Lung (tissue), 12 donors: Measurements from ENCODE around the gene ADRA2B. TPM values are rescaled to one million over a fixed set of nuclear protein-coding genes. Genes with fewer than 3 reads are reported as not detected.
A peak's percentile ranks its signal among the peaks of the same experiment; 100 is the strongest.

Experiments used
- ATAC-seq: fragments of 200-7000 bp; cut with Tn5 transposase; one replicate; pipeline ENCODE4 v1.9.1; 2020; ENCODE audit warnings: moderate number of reproducible peaks; ENCODE audit not compliant: insufficient read depth, low FRiP score
- DNase-seq, 3 donors: peaks; one replicate each; pipeline ENCODE4 v3.0.0-alpha.2; 2013 to 2017
- H3K27ac ChIP-seq, 2 donors: one replicate each; pipeline ENCODE4 v1.5.1; 2013; ENCODE audit warnings: mild to moderate bottlenecking in 2 of 2, moderate library complexity in 2 of 2, control low read depth in 1 of 2, inconsistent platforms in 1 of 2, low read depth in 1 of 2, low read length in 1 of 2
- H3K27me3 ChIP-seq, 3 donors: one replicate each; pipeline ENCODE4 v1.5.1; 2013; ENCODE audit warnings: low read length in 2 of 3; ENCODE audit not compliant: control insufficient read depth in 3 of 3, insufficient read depth in 3 of 3
- H3K36me3 ChIP-seq, 4 donors: one replicate each; pipeline ENCODE4 v1.5.1; 2013; ENCODE audit warnings: low read length in 4 of 4, mild to moderate bottlenecking in 1 of 4, moderate library complexity in 1 of 4; ENCODE audit not compliant: control insufficient read depth in 4 of 4, insufficient read depth in 4 of 4
- H3K4me1 ChIP-seq, 5 donors: one replicate each; pipeline ENCODE4 v1.5.1; 2013; ENCODE audit warnings: low read length in 5 of 5, mild to moderate bottlenecking in 2 of 5, moderate library complexity in 1 of 5; ENCODE audit not compliant: control insufficient read depth in 5 of 5, insufficient read depth in 5 of 5
- H3K4me3 ChIP-seq: one replicate; pipeline ENCODE4 v1.5.1; 2013; ENCODE audit warnings: mild to moderate bottlenecking, control low read depth, moderate library complexity
- H3K9ac ChIP-seq, 2 donors: one replicate each; pipeline ENCODE4 v1.5.1; 2013; ENCODE audit warnings: low read length in 2 of 2, control low read depth in 1 of 2; ENCODE audit not compliant: insufficient read depth in 1 of 2
- H3K9me3 ChIP-seq, 4 donors: one replicate each; pipeline ENCODE4 v1.5.1; 2013; ENCODE audit warnings: low read length in 3 of 4, mild to moderate bottlenecking in 1 of 4, moderate library complexity in 1 of 4; ENCODE audit not compliant: control insufficient read depth in 4 of 4, insufficient read depth in 3 of 4
- WGBS, 2 donors: extraction: QIAGEN DNeasy Blood & Tissue Kit; methylation state at CpG; one replicate each; pipeline ENCODE4 v1.1.7; 2013; 5-methylcytosine and 5-hydroxymethylcytosine counted together
- polyA plus RNA-seq, 2 donors: library from polyadenylated mRNA; stranded (reverse); fragments of 200-250 nt; gene quantifications; one replicate each; pipeline ENCODE4 v1.2.1, GENCODE V29; 2013
- total RNA-seq, 2 donors: library from RNA; depleted of rRNA in 1 of 2; stranded (reverse); fragments of >200 nt in 1 of 2; gene quantifications; one replicate each; pipeline ENCODE4 v1.2.1, GENCODE V29; 2014 to 2021
- TF ChIP-seq, protein P1 (sequence below): IDR thresholded peaks from 2 replicates; pipeline ENCODE4 v1.5.1; 2012; ENCODE audit warnings: mild to moderate bottlenecking; ENCODE audit errors: control extremely low read depth, extremely low read depth
- donor health status: control.
- donor health status: control.
- donor health status: Bipolar disorder and iron deficiency.
- donor health status: healthy.
- donor health status: DM: yes; HTN: yes; CAD: no.

Gene ADRA2B
- total and polyA plus RNA-seq, 4 donors = 0.21 to 0.88 (median 0.28) TPM

GRCh38 chr2:96106991-96107707 lies 9.2 kb downstream of the ADRA2B start:
- H3K9me3 ChIP-seq = peaks cover 0 to 11% (median 3%) of the 10 kb centered on the region in 4 donors
- DNase-seq = no peak
- peaks cover 0 to 12% (median 6%) of the 10 kb centered on the region in 5 donors for H3K4me1 ChIP-seq
- ATAC-seq = no peak
- peaks cover 0 to 2% (median 0%) of the 10 kb centered on the region in 3 donors for H3K27me3 ChIP-seq
- H3K36me3 ChIP-seq = no peaks in the 10 kb centered on the region
- WGBS, 2 donors = 82 to 89% methylated on average over 9 of the region's 9 CpGs
- TF ChIP-seq, protein P1, sequence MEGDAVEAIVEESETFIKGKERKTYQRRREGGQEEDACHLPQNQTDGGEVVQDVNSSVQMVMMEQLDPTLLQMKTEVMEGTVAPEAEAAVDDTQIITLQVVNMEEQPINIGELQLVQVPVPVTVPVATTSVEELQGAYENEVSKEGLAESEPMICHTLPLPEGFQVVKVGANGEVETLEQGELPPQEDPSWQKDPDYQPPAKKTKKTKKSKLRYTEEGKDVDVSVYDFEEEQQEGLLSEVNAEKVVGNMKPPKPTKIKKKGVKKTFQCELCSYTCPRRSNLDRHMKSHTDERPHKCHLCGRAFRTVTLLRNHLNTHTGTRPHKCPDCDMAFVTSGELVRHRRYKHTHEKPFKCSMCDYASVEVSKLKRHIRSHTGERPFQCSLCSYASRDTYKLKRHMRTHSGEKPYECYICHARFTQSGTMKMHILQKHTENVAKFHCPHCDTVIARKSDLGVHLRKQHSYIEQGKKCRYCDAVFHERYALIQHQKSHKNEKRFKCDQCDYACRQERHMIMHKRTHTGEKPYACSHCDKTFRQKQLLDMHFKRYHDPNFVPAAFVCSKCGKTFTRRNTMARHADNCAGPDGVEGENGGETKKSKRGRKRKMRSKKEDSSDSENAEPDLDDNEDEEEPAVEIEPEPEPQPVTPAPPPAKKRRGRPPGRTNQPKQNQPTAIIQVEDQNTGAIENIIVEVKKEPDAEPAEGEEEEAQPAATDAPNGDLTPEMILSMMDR = no peak
- no peak overlapping the region for H3K4me3 ChIP-seq
- H3K9ac ChIP-seq = no peak overlapping the region
- no peak overlapping the region for H3K27ac ChIP-seq

DNA sequence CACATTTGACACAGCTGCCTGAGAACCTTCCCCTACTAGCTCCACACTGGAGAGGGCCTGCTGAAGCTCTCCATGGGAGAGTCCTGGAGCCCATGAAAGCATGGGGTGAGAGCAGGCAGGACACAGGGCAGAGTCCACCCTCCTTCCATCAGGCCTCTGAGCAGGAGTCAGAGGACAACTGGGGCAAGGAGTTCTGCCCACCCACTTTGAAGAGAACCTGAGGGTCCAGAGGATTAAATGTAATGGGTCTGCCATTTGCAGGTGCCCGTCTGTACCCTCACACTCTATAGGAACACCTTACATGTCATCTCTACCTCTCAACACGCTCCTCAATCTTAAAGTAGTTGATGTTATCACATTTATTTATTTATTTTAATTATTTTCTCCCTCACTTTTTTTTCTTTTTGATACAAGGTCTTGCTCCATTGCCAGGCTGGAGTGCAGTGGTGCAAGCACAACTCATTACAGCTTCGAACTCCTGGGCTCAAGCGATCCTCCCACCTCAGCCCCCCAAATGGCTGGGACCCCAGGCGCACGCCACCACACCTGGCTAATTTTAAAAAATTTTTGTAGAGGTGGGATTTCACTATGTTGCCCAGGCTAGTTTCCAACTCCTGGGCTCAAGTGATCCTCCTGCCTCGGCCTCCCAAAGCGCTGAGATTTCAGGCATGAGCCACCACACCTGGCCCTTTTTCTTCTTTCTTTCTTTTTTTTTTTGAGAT lies 10.2 kb downstream of the ADRA2B start:
- no peak overlapping the region for H3K9ac ChIP-seq
- no peaks in the 10 kb centered on the region for H3K27me3 ChIP-seq
- H3K4me3 ChIP-seq = no peak overlapping the region
- H3K4me1 ChIP-seq = peaks cover 0 to 12% (median 6%) of the 10 kb centered on the region in 5 donors
- peaks cover 0 to 11% (median 3%) of the 10 kb centered on the region in 4 donors for H3K9me3 ChIP-seq
- no peak overlapping the region for H3K27ac ChIP-seq
- no peak for DNase-seq
- no peak for ATAC-seq
- WGBS, 2 donors = 96 to 98% methylated on average over 8 of the region's 8 CpGs
- no peaks in the 10 kb centered on the region for H3K36me3 ChIP-seq
- TF ChIP-seq, protein P1 = no peak

DNA sequence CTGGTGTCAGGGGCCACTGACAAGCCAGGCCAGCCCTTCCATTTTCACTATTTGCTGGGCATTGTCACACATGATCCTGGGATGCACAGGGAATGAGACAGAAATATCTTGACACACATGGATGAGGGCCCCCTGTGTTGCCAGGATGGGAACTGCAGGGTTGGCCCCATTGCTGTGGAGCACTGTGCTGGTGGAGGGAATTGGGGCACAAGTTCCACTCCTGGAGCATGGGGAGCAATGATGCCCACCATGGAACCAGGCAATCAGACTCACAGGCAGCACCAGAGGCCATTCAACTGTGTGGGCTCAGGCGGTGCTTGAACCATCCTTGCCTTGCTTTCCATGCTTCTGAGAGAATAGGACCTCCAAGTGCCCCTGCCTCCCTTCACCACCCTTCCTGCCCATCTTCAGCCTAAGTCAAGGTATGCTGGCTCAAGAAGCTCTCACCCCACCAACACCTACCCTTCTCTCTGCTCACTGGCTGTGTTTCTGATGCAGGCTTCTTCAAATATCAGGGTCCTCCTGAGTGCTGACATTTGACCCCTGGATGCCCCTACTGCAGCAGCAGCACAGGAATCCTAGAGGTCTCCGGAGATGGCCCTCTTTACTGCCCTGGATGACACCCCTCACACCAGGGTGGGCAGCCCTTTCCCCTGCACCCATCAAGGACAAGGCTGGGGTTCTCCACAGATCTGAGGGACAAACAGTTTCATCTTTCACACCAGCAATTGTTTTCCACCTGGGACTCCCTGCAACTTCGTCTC lies 11.0 kb downstream of the ADRA2B start:
- H3K4me3 ChIP-seq = no peak overlapping the region
- WGBS, 2 donors = 89 to 92% methylated on average over 3 of the region's 3 CpGs

More for the DNA sequence above, 11.0 kb downstream of the ADRA2B start:
- peaks cover 0 to 11% (median 3%) of the 10 kb centered on the region in 4 donors for H3K9me3 ChIP-seq
- TF ChIP-seq, protein P1 = no peak
- peaks cover 0 to 12% (median 6%) of the 10 kb centered on the region in 5 donors for H3K4me1 ChIP-seq
- DNase-seq (peak in 1 of 3 donors; percentile 1), ATAC-seq (no peak)
- H3K36me3 ChIP-seq = no peaks in the 10 kb centered on the region
- H3K27me3 ChIP-seq = no peaks in the 10 kb centered on the region
- H3K9ac ChIP-seq = no peak overlapping the region
- no peak overlapping the region for H3K27ac ChIP-seq
